GM12801 (cell line): ENCODE data around the gene GIMAP5.

Source experiments
- TF ChIP-seq, protein P1 (sequence below): IDR thresholded peaks from one replicate; pipeline ENCODE4 v1.5.1; 2011; ENCODE audit warnings: control low read depth; ENCODE audit not compliant: insufficient read length; ENCODE audit errors: extremely low read depth

GIMAP5 gene

DNA sequence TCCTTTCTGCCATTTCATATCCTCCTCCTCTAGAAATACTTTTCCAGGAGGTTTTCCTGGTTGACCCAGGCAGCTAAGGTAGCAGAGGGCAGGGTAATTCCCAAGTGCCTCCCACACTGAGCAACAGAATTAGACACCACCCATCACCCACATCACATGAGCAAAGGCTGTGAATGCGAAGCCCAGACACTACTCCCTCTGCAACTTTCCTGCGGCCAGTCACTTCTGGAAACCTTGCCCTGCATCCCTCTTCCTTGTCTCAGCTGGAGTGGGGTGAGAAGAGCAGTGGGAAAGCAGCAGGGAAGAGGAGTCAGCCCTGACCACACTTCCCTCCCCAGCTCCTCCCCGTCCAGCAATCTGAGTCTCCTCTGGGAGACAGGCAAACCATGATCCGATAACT lies 47.7 kb downstream of the GIMAP5 start:
- TF ChIP-seq, protein P1, sequence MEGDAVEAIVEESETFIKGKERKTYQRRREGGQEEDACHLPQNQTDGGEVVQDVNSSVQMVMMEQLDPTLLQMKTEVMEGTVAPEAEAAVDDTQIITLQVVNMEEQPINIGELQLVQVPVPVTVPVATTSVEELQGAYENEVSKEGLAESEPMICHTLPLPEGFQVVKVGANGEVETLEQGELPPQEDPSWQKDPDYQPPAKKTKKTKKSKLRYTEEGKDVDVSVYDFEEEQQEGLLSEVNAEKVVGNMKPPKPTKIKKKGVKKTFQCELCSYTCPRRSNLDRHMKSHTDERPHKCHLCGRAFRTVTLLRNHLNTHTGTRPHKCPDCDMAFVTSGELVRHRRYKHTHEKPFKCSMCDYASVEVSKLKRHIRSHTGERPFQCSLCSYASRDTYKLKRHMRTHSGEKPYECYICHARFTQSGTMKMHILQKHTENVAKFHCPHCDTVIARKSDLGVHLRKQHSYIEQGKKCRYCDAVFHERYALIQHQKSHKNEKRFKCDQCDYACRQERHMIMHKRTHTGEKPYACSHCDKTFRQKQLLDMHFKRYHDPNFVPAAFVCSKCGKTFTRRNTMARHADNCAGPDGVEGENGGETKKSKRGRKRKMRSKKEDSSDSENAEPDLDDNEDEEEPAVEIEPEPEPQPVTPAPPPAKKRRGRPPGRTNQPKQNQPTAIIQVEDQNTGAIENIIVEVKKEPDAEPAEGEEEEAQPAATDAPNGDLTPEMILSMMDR: no peak

DNA sequence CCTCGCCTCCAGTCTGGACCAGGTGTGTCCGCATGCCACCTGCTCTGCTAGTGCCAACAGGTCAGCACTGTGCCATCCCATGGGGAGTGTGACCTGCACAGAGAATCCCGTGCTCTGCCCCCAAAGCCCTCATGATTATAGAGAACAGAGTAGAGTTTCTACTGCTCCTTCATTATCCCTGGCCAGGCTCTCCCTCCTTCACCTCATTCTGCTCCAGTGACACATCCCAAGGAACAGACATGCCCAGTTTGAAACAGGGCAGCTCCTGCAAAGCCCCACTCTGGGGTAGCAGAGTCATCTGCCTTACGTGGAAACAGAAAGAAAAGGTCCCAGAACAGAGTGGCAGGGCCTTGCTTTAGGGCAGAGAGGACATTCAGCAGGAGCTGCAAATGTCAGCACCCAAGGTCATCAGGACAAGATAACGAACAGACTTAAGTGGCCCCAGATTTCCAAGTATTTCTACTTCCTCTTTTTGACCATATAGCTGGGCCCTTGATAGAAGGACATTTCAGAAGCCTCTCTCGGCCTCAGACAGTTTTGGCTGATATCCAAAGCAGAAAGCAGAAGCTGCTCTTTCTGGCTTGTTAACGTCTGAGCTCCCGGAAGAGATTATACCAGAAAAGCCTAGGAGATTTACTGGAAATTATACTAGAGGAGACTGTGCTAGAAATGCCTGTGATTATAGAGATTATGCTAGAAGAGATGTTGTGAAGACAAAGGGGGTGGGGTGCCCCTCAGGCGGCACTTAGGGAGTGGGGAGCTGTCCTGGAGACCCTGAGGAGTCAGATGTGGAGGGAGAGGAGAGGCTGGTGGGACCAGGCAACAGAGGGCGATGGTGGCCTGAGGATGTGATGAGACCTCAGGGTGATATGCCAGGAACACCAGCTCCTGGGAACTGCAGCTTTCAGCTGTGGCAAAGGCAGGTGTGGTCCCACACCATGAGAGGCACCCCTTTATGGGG lies 50.4 kb downstream of the GIMAP5 start:
- TF ChIP-seq, protein P1: no peak

DNA sequence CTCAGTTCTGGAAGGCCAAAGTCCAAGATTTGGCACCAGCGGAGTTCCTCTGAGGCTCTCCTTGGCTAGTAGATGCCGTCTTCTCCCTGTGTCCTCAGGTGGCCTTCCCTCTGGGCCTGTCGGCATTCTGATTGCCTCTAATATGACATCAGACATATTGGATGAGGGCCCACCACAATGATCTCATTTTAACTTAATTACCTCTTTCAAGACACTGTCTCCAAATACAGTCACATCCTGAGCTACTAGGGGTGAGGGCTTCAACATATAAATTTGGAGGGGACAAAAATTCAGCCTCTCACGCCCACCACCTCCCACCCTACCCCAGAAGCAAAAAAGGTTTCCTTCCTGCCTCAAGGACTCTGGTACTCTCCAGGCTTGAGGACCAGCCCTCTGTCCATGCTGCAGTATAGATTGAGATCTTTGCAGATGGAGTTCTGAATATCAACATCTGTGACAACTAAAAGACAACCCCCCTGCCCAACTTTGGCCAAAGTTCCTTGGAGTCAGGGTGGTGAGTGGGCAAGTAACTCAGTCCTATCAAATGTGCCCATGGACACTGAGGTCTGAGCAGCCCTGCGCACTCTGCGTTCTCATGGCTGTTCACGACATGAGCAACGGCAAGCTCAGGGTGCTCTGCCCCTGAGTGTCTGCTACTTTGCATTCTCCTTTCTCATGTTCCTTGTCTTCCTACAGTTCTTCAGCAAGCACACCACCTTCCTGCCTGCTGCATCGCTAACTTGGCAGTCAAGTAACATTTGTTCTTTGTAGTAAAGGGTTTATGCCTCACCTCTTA lies 51.5 kb downstream of the GIMAP5 start:
- TF ChIP-seq, protein P1: no peak

DNA sequence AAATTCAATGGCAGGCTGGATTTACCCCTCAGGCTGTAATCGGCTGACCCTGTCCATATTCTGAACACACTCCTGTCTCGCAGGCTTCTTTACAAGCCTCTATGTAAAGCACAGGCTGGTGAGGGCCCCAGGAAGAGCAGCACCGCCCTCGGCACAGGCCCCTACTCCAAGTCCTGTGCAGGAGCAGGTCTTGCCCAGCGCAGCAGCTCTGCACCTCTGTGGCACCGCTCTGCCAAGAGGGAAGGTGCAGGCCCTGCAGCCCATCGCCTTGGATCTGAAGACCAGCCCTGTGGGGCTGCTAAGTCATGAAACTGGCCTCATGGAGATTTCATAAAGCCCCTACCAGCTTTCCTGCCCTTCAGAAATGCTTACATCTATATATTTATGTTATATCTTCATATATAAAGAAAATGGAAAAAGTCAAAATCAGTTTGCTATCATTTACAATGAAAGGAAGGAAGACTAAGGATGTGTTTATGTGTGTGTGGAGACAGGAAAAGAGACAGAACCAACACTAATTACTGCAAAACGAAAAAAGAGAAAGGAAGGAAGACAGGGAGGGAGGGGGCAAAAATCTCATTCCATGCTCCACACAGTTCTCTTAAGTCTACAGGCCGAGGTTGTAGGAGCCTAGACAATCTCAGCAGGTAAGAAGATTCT lies 53.3 kb downstream of the GIMAP5 start:
- TF ChIP-seq, protein P1: no peak

DNA sequence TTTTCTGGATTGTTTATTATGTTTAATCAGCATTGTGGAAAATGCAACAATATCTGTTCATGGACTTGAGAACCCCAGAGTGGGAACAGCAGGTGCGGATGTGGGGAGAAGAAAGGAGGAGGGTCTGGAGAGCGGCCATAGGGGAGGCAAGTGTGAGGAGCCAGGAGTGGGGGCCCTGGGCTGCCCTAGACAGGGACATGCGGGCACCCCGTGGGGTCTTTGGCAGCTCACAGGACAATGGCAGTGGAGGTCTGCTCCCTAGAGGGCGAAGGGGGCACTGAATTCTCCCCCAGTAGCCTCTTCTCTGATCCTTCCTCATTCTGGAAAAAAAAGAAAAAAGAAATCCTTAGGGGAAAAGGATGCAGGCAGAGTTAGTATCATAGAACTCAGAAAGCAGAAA lies 54.1 kb downstream of the GIMAP5 start:
- TF ChIP-seq, protein P1: no peak

DNA sequence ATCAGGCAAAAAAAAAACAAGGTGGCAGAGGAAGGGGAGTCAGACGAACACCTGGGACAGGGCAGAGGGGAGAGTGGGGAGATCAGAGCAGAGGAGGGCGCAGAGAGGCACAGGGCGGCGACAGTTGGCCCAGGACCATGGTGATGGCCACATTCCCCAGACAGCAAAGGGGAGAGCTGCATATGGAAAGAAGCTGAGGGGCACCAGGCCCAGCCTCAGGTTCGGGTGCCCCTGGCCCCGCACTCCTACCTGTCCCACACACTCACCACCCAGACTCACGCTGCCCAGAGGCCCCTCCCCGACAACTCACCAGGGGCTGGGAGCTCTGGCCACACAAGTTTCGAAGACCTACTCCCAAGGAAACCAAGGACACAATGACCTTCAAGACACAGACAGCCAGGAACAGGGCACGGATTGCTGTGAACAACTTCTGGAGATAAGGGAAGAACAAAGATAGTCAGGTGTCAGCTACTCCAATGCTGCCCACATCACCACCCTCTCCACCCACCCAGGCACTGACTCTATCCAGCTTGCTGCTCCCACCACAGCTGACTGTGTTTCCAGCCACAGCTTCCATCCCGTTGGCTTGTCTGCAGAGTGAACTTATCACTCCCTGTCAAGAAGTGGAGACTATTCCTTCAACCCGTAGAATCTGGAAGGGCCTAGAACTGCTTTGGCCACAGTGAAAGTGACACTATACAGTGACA lies 54.7 kb downstream of the GIMAP5 start:
- TF ChIP-seq, protein P1: no peak
